Suprapubic skin (tissue), 4 donors: Measurements from ENCODE around the gene SNAPC4.

Source experiments
- POLR2A ChIP-seq, 2 donors: fragments of 450-650 bp; IDR thresholded peaks; one replicate each; pipeline ENCODE4 v1.6.1; 2017; ENCODE audit warnings: antibody characterized with exemption in 2 of 2, mild to moderate bottlenecking in 2 of 2, moderate library complexity in 2 of 2
- POLR2AphosphoS5 ChIP-seq, 3 donors: sonication (generic); formaldehyde crosslinking; IDR thresholded peaks; one replicate each; pipeline ENCODE4 v1.6.1; 2017; ENCODE audit warnings: antibody characterized with exemption in 3 of 3
- TF ChIP-seq, protein P1 (sequence below), 2 donors: fragments of 200-600 bp in 1 of 2; fragments of 450-650 bp in 1 of 2; sonication (generic) in 1 of 2; IDR thresholded peaks; one replicate each; pipeline ENCODE4 v1.5.1; 2016 to 2019; ENCODE audit warnings: antibody characterized with exemption in 2 of 2, mild to moderate bottlenecking in 1 of 2, moderate library complexity in 1 of 2

DNA sequence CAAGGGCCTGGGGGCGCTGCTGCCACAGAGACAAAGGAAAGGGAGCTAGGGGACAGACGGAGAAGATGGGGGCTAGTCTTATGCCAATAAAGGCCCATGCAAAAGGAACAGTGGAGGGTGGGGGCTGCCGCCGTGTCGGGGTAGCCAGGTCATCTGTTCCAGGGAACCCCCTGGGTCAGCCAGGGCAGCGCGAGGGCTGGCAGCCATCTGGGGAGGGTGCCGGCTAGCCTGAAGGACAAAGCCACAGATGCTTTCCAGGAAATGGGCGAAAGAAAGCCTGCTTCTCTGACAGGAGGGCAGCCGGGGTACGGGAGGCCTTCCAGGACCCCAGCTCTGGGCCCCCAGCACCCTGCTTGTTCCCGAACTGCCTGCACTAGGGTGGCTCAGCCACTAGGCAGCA lies 24.9 kb downstream of the SNAPC4 start:
- TF ChIP-seq, protein P1, sequence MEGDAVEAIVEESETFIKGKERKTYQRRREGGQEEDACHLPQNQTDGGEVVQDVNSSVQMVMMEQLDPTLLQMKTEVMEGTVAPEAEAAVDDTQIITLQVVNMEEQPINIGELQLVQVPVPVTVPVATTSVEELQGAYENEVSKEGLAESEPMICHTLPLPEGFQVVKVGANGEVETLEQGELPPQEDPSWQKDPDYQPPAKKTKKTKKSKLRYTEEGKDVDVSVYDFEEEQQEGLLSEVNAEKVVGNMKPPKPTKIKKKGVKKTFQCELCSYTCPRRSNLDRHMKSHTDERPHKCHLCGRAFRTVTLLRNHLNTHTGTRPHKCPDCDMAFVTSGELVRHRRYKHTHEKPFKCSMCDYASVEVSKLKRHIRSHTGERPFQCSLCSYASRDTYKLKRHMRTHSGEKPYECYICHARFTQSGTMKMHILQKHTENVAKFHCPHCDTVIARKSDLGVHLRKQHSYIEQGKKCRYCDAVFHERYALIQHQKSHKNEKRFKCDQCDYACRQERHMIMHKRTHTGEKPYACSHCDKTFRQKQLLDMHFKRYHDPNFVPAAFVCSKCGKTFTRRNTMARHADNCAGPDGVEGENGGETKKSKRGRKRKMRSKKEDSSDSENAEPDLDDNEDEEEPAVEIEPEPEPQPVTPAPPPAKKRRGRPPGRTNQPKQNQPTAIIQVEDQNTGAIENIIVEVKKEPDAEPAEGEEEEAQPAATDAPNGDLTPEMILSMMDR (IDR thresholded peaks at IDR 0.05): no peak
- TF ChIP-seq POLR2A (IDR thresholded peaks at IDR 0.05) (no peak), POLR2AphosphoS5 (IDR thresholded peaks at IDR 0.05) (no peak)
